ENCODE results near the gene SMARCC1.
"Not testable (repeated sequence)": the region's sequence is repeated elsewhere in the genome, so short reads cannot be mapped to it uniquely, and the experiment has no call there.

Gene SMARCC1

GRCh38 chr3:47766186-47766585 lies 15.5 kb downstream of the SMARCC1 start:
- no peak for DNase-seq (ENCODE audit: low spot score)

GRCh38 chr3:47762233-47762632 lies 19.5 kb downstream of the SMARCC1 start:
- DNase-seq (ENCODE audit: low spot score), result no peak

GRCh38 chr3:47761046-47761445 lies 20.6 kb downstream of the SMARCC1 start:
- DNase-seq (ENCODE audit: low spot score), result no peak

DNA sequence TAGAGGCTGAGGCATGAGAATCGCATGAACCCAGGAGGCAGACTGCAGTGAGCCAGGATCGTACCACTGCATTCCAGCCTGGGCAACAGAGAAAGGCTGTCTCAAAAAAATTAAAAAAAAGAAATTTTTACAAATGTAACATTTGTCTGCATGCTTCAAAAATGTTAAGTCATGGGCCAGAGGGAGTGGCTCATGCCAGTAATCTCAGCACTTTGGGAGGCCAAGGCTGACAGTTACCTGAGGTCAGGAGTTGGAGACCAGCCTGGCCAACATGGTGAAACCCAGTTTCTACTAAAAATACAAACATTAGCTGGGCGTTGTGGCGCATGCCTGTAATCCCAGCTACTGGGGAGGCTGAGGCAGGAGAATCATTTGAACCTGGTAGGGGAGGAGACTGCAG lies 21.5 kb downstream of the SMARCC1 start:
- not testable (repeated sequence) for DNase-seq (ENCODE audit: low spot score)

- no peak for DNase-seq (ENCODE audit: low spot score)
Measured at GRCh38 chr3:47758261-47759025, 23.2 kb downstream of the SMARCC1 start.

- DNase-seq (ENCODE audit: low spot score), result no peak
Measured at GRCh38 chr3:47752716-47753115, 29.0 kb downstream of the SMARCC1 start.

- not testable (repeated sequence) for DNase-seq (ENCODE audit: low spot score)
Measured at GRCh38 chr3:47750811-47751354, 30.8 kb downstream of the SMARCC1 start.

- no peak for DNase-seq (ENCODE audit: low spot score)
Measured at GRCh38 chr3:47747558-47747957, 34.1 kb downstream of the SMARCC1 start.

DNA sequence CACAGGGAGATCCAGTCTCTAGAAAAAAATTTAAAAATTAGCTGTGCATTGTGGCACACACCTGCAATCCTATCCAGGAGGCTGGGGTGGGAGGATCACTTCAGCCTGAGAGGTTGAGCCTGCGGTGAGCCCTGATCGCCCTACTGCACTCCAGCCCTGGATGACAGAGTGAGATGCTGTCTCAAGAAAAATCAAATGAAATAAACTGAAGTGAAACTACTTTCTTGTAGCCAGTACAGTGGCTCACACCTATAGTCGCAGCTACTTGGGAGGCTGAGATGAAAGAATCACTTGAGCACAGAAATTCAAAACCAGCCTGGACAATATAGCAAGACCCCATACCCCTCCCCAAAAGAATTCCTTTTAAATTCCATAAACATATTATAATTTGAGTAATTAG lies 35.4 kb downstream of the SMARCC1 start:
- no peak for DNase-seq (ENCODE audit: low spot score)

- no peak for DNase-seq (ENCODE audit: low spot score)
Measured at GRCh38 chr3:47743855-47744254, 37.8 kb downstream of the SMARCC1 start.

DNA sequence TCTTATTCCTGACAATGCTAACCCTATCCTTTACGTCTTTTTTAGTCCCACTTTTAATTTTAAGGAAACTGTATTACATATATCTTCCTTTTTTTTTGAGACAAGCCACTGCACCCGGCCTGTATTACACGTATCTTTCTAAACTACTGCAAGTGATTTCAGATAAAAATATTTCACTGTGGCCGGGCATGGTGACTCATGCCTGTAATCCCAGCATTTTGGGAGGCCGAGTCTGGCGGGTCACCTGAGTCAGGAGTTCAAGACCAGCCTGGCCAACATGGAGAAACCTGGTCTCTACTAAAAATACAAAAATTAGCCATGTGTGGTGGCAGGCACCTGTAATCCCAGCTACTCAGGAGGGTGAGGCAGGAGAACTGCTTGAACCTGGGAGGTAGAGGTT lies 38.3 kb downstream of the SMARCC1 start:
- not testable (repeated sequence) for DNase-seq (ENCODE audit: low spot score)

DNA sequence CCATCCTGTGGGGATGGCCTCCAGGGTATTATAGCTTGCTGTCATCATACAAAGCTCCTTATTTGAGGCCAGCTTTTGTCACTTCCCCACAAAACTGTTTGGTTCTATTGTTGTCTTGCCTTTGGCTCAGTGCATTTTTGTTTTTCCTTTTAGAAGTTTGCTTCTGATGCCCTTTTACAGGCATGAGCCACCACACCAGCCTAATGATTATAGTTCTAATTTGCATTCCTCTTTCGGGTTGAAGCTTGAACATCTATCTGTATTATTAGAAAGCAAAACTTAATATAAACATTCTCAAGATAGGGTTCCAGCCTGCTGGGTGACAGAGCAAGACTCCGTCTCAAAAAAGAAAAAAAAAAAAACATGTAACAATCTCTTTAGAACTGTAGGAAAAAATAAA lies 39.8 kb downstream of the SMARCC1 start:
- no peak for DNase-seq (ENCODE audit: low spot score)

DNA sequence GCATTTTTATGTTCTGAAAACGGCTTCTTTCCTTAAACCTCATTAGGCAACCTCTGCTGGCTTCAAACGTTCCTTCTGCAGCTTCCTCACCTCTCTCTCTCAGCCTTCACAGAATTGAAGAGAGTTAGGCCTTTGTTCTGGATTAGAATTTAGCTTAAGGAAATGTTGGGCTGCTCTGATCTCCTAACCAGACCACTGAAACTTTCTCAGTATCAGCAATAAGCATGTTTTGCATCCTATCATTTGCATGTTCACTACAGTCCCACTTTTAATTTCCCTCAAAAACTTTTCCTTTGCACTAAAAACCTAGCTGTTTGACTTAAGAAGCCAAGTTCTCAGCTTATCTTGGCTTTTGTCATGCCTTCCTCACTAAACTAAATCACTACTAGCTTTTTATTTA lies 49.5 kb downstream of the SMARCC1 start:
- no peak for DNase-seq (ENCODE audit: low spot score)

GRCh38 chr3:47731061-47731460 lies 50.6 kb downstream of the SMARCC1 start:
- no peak for DNase-seq (ENCODE audit: low spot score)

DNA sequence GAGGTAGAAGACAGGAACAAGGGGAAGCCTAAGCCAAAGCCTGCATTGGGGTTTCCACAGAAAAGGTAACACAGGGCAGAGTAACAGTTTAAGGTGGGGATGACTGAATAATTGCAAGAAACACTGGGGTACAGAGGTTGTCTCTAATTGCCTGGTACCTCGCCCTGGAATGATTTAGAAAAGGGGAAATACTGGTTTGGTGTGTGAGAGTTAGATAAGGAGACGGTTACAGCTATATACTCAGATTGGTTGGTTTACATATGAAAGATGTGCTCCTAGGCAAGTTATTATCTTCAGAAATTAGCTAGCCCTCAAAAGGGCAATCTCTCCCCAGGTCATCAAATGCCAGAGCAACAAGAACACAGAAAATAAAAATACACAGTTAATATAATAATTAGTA lies 58.8 kb downstream of the SMARCC1 start:
- DNase-seq (ENCODE audit: low spot score), result no peak

GRCh38 chr3:47717448-47717847 lies 64.2 kb downstream of the SMARCC1 start:
- DNase-seq (ENCODE audit: low spot score), result not testable (repeated sequence)

DNA sequence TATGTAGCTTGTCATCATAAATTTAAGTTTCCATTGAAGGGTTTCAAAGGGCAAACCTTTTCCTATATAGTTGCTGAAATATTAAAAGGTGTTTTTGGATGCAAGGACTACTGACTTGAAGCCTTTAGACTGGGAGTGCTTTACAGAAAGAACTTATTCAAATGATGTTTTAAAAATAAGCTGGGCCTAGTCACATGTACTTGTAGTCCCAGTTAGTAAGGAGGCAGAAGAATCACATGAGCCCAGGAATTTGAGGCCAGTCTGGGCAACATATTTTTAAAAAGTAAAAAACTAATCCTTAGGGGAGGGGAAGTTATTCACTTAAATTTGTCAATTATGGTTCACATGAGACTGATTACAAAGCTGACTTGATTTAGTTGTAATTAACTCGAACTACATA lies 65.0 kb downstream of the SMARCC1 start:
- DNase-seq (ENCODE audit: low spot score), result no peak

DNA sequence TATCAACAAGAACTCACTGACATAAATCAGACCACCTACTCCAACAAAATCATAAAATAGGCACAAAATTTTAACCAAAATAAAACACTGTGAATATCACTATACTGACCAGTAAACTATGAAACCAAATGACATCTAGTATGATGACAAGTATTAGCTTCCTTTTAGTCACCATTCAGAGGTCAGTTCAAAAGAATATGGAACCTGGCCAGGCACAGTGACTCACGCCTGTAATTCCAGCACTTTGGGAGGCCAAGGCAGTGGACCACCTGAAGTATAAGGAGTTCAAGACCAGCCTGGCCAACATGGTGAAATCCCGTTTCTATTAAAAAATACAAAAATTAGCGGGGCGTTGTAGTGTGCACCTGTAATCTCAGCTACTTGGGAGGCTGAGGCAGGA lies 65.8 kb downstream of the SMARCC1 start:
- no peak for DNase-seq (ENCODE audit: low spot score)

- no peak for DNase-seq (ENCODE audit: low spot score)
Measured at GRCh38 chr3:47714606-47715005, 67.1 kb downstream of the SMARCC1 start.

GRCh38 chr3:47713655-47714054 lies 68.0 kb downstream of the SMARCC1 start:
- no peak for DNase-seq (ENCODE audit: low spot score)

GRCh38 chr3:47712398-47712797 lies 69.3 kb downstream of the SMARCC1 start:
- no peak for DNase-seq (ENCODE audit: low spot score)

DNA sequence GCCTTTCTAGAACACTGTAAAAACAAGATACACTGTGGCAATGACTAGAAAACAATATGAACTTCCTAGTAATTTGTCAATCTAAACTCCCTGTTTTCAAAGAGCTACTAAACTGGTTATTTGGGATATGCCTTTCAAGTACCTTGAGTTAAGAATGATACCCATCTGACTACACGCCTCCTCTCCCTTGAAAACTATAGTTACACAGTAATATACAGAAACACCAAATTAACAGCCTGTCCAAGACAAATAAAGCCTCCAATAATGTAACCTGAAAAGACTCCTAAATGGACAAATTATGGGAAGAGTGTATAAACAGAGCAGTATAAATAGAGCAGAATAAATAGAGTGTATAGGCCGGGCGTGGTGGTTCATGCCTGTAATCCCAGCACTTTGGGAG lies 70.1 kb downstream of the SMARCC1 start:
- DNase-seq (ENCODE audit: low spot score), result no peak

- DNase-seq (ENCODE audit: low spot score), result no peak
Measured at GRCh38 chr3:47705391-47705790, 76.3 kb downstream of the SMARCC1 start.

- no peak for DNase-seq (ENCODE audit: low spot score)
Measured at GRCh38 chr3:47704237-47704612, 77.5 kb downstream of the SMARCC1 start.

Data from CD4-positive, alpha-beta T cell treated with Interleukin-15 for 4 hours (primary cell).